HepG2 (cell line): Measurements from ENCODE around the gene CHRNB1. TPM values are rescaled to one million over a fixed set of nuclear protein-coding genes. Genes with fewer than 3 reads are reported as not detected.
A peak's percentile ranks its signal among the peaks of the same experiment; 100 is the strongest.

Source experiments
- ATF7 ChIP-seq, 2 experiments: fragments of 450-650 bp in 1 of 2; sonication (generic) in 1 of 2; formaldehyde crosslinking in 1 of 2; IDR thresholded peaks; 2 replicates each; pipeline versions ENCODE4 v1.4.0 to v1.6.1; 2016 to 2020; ENCODE audit warnings: antibody characterized with exemption in 1 of 2, mild to moderate bottlenecking in 1 of 2, missing genetic modification reagents in 1 of 2
- FLYWCH1 ChIP-seq: sonication (generic); formaldehyde crosslinking; IDR thresholded peaks from 2 replicates; pipeline ENCODE4 v1.8.1; 2023; ENCODE audit warnings: mild to moderate bottlenecking, missing genetic modification reagents
- GATA4 ChIP-seq: sonication (generic); IDR thresholded peaks from 2 replicates; pipeline ENCODE4 v1.6.1; 2016; ENCODE audit warnings: antibody characterized with exemption, low read depth, borderline replicate concordance
- IRF2 ChIP-seq: IDR thresholded peaks from 2 replicates; pipeline ENCODE4 v1.6.1; 2018; ENCODE audit warnings: missing genetic modification reagents, missing compliant biosample characterization
- NFE2L2 ChIP-seq: fragments of 150-350 bp; IDR thresholded peaks from 2 replicates; pipeline ENCODE4 v1.6.1; 2014; ENCODE audit warnings: low read length
- NFIB ChIP-seq: sonication (generic); formaldehyde crosslinking; IDR thresholded peaks from 2 replicates; pipeline ENCODE4 v1.9.0; 2021; ENCODE audit warnings: missing genetic modification reagents, mild to moderate bottlenecking, borderline replicate concordance
- ZBED4 ChIP-seq: sonication (generic); formaldehyde crosslinking; IDR thresholded peaks from 2 replicates; pipeline ENCODE4 v1.4.0; 2020; ENCODE audit warnings: missing genetic modification reagents, borderline replicate concordance
- ZBTB21 ChIP-seq: sonication (generic); formaldehyde crosslinking; IDR thresholded peaks from 2 replicates; pipeline ENCODE4 v1.4.0; 2020; ENCODE audit warnings: missing genetic modification reagents
- ZKSCAN5 ChIP-seq: sonication (generic); formaldehyde crosslinking; IDR thresholded peaks from 2 replicates; pipeline ENCODE4 v1.5.1; 2020; ENCODE audit warnings: mild to moderate bottlenecking, missing genetic modification reagents
- ZNF337 ChIP-seq: sonication (generic); formaldehyde crosslinking; IDR thresholded peaks from 2 replicates; pipeline ENCODE4 v1.5.1; 2020; ENCODE audit warnings: missing genetic modification reagents, low read depth, mild to moderate bottlenecking, borderline replicate concordance
- ZNF615 ChIP-seq: sonication (generic); formaldehyde crosslinking; IDR thresholded peaks from 2 replicates; pipeline ENCODE4 v1.5.0; 2020; ENCODE audit warnings: mild to moderate bottlenecking, missing genetic modification reagents, borderline replicate concordance
- ZNF775 ChIP-seq: sonication (generic); formaldehyde crosslinking; IDR thresholded peaks from 2 replicates; pipeline ENCODE4 v1.4.0; 2020; ENCODE audit warnings: missing genetic modification reagents, mild to moderate bottlenecking, moderate library complexity, borderline replicate concordance
- ZXDC ChIP-seq: sonication (generic); formaldehyde crosslinking; IDR thresholded peaks from 2 replicates; pipeline ENCODE4 v1.5.0; 2020; ENCODE audit warnings: mild to moderate bottlenecking, missing genetic modification reagents
- polyA plus RNA-seq, 8 experiments: library from polyadenylated mRNA; depleted of rRNA in 3 of 8; stranded (reverse) in 7 of 8; unstranded in 1 of 8; fragments of >200 nt; fragmentation: Illumina TruSeq in 4 of 8; extraction: Trizol in 4 of 8; gene quantifications; 2 replicates each; pipeline versions ENCODE4 v1.2.1 to v1.2.3, GENCODE V29; 2011 to 2016; ENCODE audit warnings: low read depth in 4 of 8, missing spikeins in 1 of 8, mixed read lengths in 1 of 8; ENCODE audit not compliant: insufficient read depth in 1 of 8
- total RNA-seq, 5 experiments: library from RNA; depleted of rRNA; stranded (reverse); fragments of >200 nt; fragmentation: Illumina TruSeq; extraction: Trizol; gene quantifications; 2 replicates each; pipeline ENCODE4 v1.2.3, GENCODE V29; 2016; ENCODE audit warnings: low read depth in 1 of 5
- TF ChIP-seq, protein P1 (sequence below): IDR thresholded peaks from 2 replicates; pipeline ENCODE4 v1.6.1; 2016; ENCODE audit warnings: low read depth, borderline replicate concordance
- TF ChIP-seq, protein P2 (sequence below): sonication (generic); formaldehyde crosslinking; IDR thresholded peaks from 2 replicates; pipeline ENCODE4 v1.9.0; 2021; ENCODE audit warnings: missing genetic modification reagents, borderline replicate concordance

Gene CHRNB1
- total and polyA plus RNA-seq, 2 of the 13 experiments (the other 11 are each of a cell fraction or from before 2014, with no cell fraction given), result 5.4 to 33.7 TPM

DNA sequence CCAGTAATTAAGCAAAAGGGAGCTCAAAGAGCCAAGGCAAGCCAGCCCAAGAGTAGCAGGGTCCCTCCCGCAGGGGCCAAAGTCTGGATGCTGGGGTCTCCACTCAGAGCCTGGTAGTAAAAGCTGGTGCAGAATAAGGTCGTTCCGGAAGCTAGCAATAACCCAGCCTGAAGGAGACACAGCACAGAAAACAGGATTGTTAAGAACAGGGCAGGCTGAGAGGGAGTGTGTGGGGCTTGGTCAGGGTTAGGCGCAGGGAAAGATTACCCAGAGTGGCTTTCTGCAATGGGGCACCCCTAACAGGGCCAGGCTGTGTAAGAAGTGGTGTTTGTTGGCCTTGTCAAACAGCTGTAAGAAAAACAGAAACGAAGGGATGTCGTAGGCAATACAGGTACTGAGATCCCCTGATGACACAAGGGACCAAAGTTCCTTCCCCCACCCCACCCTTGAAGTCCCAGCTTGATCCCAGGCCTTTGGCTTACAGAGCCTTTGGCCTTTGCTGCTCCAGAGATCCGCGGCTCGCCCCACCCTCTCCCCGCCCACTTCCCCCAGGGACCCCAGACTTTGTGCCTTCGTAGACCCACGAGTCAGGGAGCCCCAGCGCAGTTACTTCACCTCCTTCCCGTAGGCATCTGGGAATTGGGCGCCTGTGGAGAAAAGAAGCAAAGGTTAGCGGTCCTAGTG lies 41.7 kb upstream of the CHRNB1 start (continued):
- TF ChIP-seq NFIB, result no peak
- TF ChIP-seq, protein P1, sequence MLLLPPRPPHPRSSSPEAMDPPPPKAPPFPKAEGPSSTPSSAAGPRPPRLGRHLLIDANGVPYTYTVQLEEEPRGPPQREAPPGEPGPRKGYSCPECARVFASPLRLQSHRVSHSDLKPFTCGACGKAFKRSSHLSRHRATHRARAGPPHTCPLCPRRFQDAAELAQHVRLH (CRISPR knock-in tag), result no peak
- TF ChIP-seq FLYWCH1 (CRISPR knock-in tag), result no peak
- TF ChIP-seq ZXDC, result 0 out of 2 replicates have a peak, but pooled peaks have one; percentile 35
- TF ChIP-seq ZNF337 (CRISPR knock-in tag), result no peak
- no peak for TF ChIP-seq ZBED4 (CRISPR knock-in tag)
- no peak for TF ChIP-seq IRF2
- no peak for TF ChIP-seq ZNF775 (CRISPR knock-in tag)
- TF ChIP-seq ZBTB21, result no peak
- TF ChIP-seq, protein P2, sequence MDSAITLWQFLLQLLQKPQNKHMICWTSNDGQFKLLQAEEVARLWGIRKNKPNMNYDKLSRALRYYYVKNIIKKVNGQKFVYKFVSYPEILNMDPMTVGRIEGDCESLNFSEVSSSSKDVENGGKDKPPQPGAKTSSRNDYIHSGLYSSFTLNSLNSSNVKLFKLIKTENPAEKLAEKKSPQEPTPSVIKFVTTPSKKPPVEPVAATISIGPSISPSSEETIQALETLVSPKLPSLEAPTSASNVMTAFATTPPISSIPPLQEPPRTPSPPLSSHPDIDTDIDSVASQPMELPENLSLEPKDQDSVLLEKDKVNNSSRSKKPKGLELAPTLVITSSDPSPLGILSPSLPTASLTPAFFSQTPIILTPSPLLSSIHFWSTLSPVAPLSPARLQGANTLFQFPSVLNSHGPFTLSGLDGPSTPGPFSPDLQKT (CRISPR knock-in tag), result no peak
- no peak for TF ChIP-seq ZKSCAN5 (CRISPR knock-in tag)
- TF ChIP-seq ZNF615 (CRISPR knock-in tag), result no peak
- no peak for TF ChIP-seq ATF7 (IDR thresholded peaks at IDR 0.05)
- TF ChIP-seq ATF7 (CRISPR knock-in tag; IDR thresholded peaks at IDR 0.05), result no peak
- TF ChIP-seq NFE2L2, result no peak
- no peak for TF ChIP-seq GATA4
